HCT116 (cell line): ENCODE data around the gene SRCAP. TPM values are rescaled to one million over a fixed set of nuclear protein-coding genes. Genes with fewer than 3 reads are reported as not detected.

Experiments
- ATAC-seq: fragments of 200-7000 bp; cut with Tn5 transposase; 2 replicates; pipeline ENCODE4 v1.9.1; 2020; ENCODE audit warnings: mild to moderate bottlenecking, moderate library complexity
- BruUV-seq: library from RNA; stranded (reverse); fragments of 400-500 nt; replicated peaks from 2 replicates; lab custom pipeline; 2021; lab: Mats Ljungman, UMichigan
- CTCF ChIA-PET: fragments of 300-600 bp; sonication (Branson Sonifier 250); formaldehyde crosslinking; loops from one replicate; lab custom pipeline; 2021; ENCODE audit warnings: antibody characterized with exemption; lab: Charles Lee
- POLR2A ChIA-PET: fragments of 300-600, 350-600 bp; sonication (Branson Sonifier 250); formaldehyde crosslinking; loops from one replicate; lab custom pipeline; 2021; ENCODE audit warnings: antibody characterized with exemption; lab: Charles Lee
- RAD21 ChIA-PET, 2 experiments: fragments of 300-600 bp; sonication (Branson Sonifier 250); formaldehyde crosslinking; loops; one replicate each; lab custom pipeline; 2023; ENCODE audit warnings: low total read pairs in 2 of 2; ENCODE audit not compliant: uncharacterized antibody in 2 of 2, unreplicated experiment in 2 of 2, low non-redundant PET in 1 of 2; lab: Charles Lee
- DNase-seq: peaks from one replicate; pipeline ENCODE4 v3.0.0-alpha.2; 2010; ENCODE audit warnings: low read depth, low spot score
- H2AFZ ChIP-seq: fragments of 200-600 bp; shearing (Covaris generic), sonication (generic); 2 replicates; pipeline ENCODE4 v1.6.1; 2017; ENCODE audit warnings: low read depth, mixed run types, mixed read lengths, antibody characterized with exemption, low read length; ENCODE audit not compliant: poor library complexity, severe bottlenecking
- H3K27ac ChIP-seq: 2 replicates; pipeline ENCODE4 v1.5.1; 2012; ENCODE audit warnings: low read depth, low read length
- H3K27me3 ChIP-seq: fragments of 200-600 bp; sonication (generic); 2 replicates; pipeline ENCODE4 v1.6.1; 2016; ENCODE audit warnings: mixed run types, low read length, mixed read lengths; ENCODE audit not compliant: insufficient read depth
- H3K36me3 ChIP-seq, 2 experiments: fragments of 200-500 bp in 1 of 2; fragments of 200-600 bp in 1 of 2; sonication (Bioruptor generic) in 1 of 2; sonication (generic) in 1 of 2; 2 replicates each; pipeline versions ENCODE4 v1.5.1 to v1.6.1; 2014 to 2016; ENCODE audit warnings: low read length in 2 of 2, inconsistent platforms in 1 of 2, mixed read lengths in 1 of 2, mixed run types in 1 of 2; ENCODE audit not compliant: insufficient read depth in 2 of 2, control insufficient read depth in 1 of 2
- H3K4me1 ChIP-seq, 2 experiments: fragments of 200-600 bp in 1 of 2; sonication (generic) in 1 of 2; 2 replicates each; pipeline versions ENCODE4 v1.5.1 to v1.6.1; 2012 to 2017; ENCODE audit warnings: low read length in 2 of 2, inconsistent platforms in 1 of 2, mild to moderate bottlenecking in 1 of 2, mixed read lengths in 1 of 2, mixed run types in 1 of 2, moderate library complexity in 1 of 2; ENCODE audit not compliant: insufficient read depth in 2 of 2, control insufficient read depth in 1 of 2
- H3K4me2 ChIP-seq: fragments of 200-600 bp; sonication (generic); 2 replicates; pipeline ENCODE4 v1.6.1; 2017; ENCODE audit warnings: mixed run types, low read length, mixed read lengths
- H3K4me3 ChIP-seq, 2 experiments: fragments of 200-600 bp in 1 of 2; sonication (generic) in 1 of 2; replicated peaks in 1 of 2; 2 replicates each; pipeline ENCODE4 v1.5.1; 2011 to 2016; ENCODE audit warnings: low read length in 2 of 2, control low read depth in 1 of 2, low read depth in 1 of 2, mild to moderate bottlenecking in 1 of 2, mixed read lengths in 1 of 2, mixed run types in 1 of 2
- H3K79me2 ChIP-seq: fragments of 200-600 bp; sonication (generic); 2 replicates; pipeline ENCODE4 v1.6.1; 2017; ENCODE audit warnings: mild to moderate bottlenecking, mixed run types, low read length, moderate library complexity, mixed read lengths; ENCODE audit not compliant: insufficient read depth
- H3K9ac ChIP-seq: fragments of 200-600 bp; sonication (generic); 2 replicates; pipeline ENCODE4 v1.6.1; 2016; ENCODE audit warnings: low read length, mixed read lengths
- H3K9me2 ChIP-seq: fragments of 200-600 bp; sonication (generic), shearing (Covaris generic); 2 replicates; pipeline ENCODE4 v1.6.1; 2017; ENCODE audit warnings: mixed run types, mild to moderate bottlenecking, moderate library complexity; ENCODE audit not compliant: insufficient read depth
- H3K9me3 ChIP-seq, 2 experiments: fragments of 200-500 bp in 1 of 2; fragments of 200-600 bp in 1 of 2; sonication (Bioruptor generic) in 1 of 2; sonication (generic) in 1 of 2; 2 replicates each; pipeline ENCODE4 v1.6.1; 2014 to 2017; ENCODE audit warnings: low read length in 2 of 2, mixed read lengths in 2 of 2, inconsistent platforms in 1 of 2, low read depth in 1 of 2, mild to moderate bottlenecking in 1 of 2, mixed run types in 1 of 2, moderate library complexity in 1 of 2; ENCODE audit not compliant: control insufficient read depth in 1 of 2, insufficient read depth in 1 of 2
- H4K20me1 ChIP-seq: fragments of 200-600 bp; sonication (generic), shearing (Covaris generic); 2 replicates; pipeline ENCODE4 v1.6.1; 2017; ENCODE audit warnings: mixed run types, mild to moderate bottlenecking, moderate library complexity; ENCODE audit not compliant: insufficient read depth
- ATF3 ChIP-seq: IDR thresholded peaks from 2 replicates; pipeline ENCODE4 v1.6.1; 2012
- CBX3 ChIP-seq: IDR thresholded peaks from 2 replicates; pipeline ENCODE4 v1.6.1; 2012; ENCODE audit warnings: low read depth
- CEBPB ChIP-seq: IDR thresholded peaks from 2 replicates; pipeline ENCODE4 v1.6.1; 2012; ENCODE audit warnings: low read depth
- CTCF ChIP-seq, 3 experiments: fragments of 200-600 bp in 1 of 3; sonication (generic) in 1 of 3; IDR thresholded peaks in 2 of 3; conservative IDR thresholded peaks in 1 of 3; 2 replicates each; pipeline ENCODE4 v1.5.1; 2012 to 2017; ENCODE audit warnings: low read depth in 2 of 3, low read length in 2 of 3, antibody characterized with exemption in 1 of 3, borderline replicate concordance in 1 of 3, control low read depth in 1 of 3, mild to moderate bottlenecking in 1 of 3, mixed read lengths in 1 of 3, mixed run types in 1 of 3, moderate library complexity in 1 of 3; ENCODE audit not compliant: insufficient read depth in 1 of 3
- EZH2phosphoT487 ChIP-seq: fragments of 200-600 bp; IDR thresholded peaks from 2 replicates; pipeline ENCODE4 v1.6.1; 2018; ENCODE audit warnings: antibody characterized with exemption, borderline replicate concordance
- JUND ChIP-seq: IDR thresholded peaks from 2 replicates; pipeline ENCODE4 v1.6.1; 2012
- POLR2AphosphoS5 ChIP-seq: IDR thresholded peaks from 2 replicates; pipeline ENCODE4 v1.6.1; 2011; ENCODE audit warnings: mild to moderate bottlenecking, low read depth, low read length, moderate library complexity
- RAD21 ChIP-seq: IDR thresholded peaks from 2 replicates; pipeline ENCODE4 v1.6.1; 2012; ENCODE audit warnings: low read depth, mild to moderate bottlenecking
- SIN3A ChIP-seq: IDR thresholded peaks from 2 replicates; pipeline ENCODE4 v1.6.1; 2012; ENCODE audit warnings: low read depth
- SP1 ChIP-seq: IDR thresholded peaks from 2 replicates; pipeline ENCODE4 v1.6.1; 2012; ENCODE audit warnings: low read depth
- SRF ChIP-seq: IDR thresholded peaks from 2 replicates; pipeline ENCODE4 v1.6.1; 2012; ENCODE audit warnings: low read depth
- TCF7L2 ChIP-seq: IDR thresholded peaks from 2 replicates; pipeline ENCODE4 v1.7.0; 2011; ENCODE audit warnings: borderline replicate concordance, inconsistent platforms; ENCODE audit not compliant: insufficient read depth, insufficient read length; ENCODE audit errors: extremely low read depth
- YY1 ChIP-seq: IDR thresholded peaks from 2 replicates; pipeline ENCODE4 v1.6.1; 2011; ENCODE audit warnings: low read length, low read depth, moderate library complexity, mild to moderate bottlenecking; ENCODE audit not compliant: insufficient replicate concordance; ENCODE audit errors: extremely low read depth
- ZNF274 ChIP-seq: fragments of 200-500 bp; sonication (Bioruptor generic); IDR thresholded peaks from 2 replicates; pipeline ENCODE4 v1.6.1; 2014; ENCODE audit warnings: mild to moderate bottlenecking, low read depth, low read length, inconsistent platforms
- intact Hi-C: fragments of 100-400 bp; cut with micrococcal nuclease; formaldehyde crosslinking; loops from 2 replicates; pipeline ENCODE4 v1.10.0; 2022
- total RNA-seq: library from RNA; stranded (reverse); gene quantifications from one replicate; pipeline ENCODE4 v1.2.1, GENCODE V29; 2021; ENCODE audit not compliant: unreplicated experiment
- TF ChIP-seq, protein P1 (sequence below): IDR thresholded peaks from 2 replicates; pipeline ENCODE4 v1.6.1; 2012; ENCODE audit warnings: low read depth
- TF ChIP-seq, protein P2 (sequence below): IDR thresholded peaks from 2 replicates; pipeline ENCODE4 v1.6.1; 2011; ENCODE audit warnings: mild to moderate bottlenecking, low read length, moderate library complexity; ENCODE audit not compliant: insufficient replicate concordance; ENCODE audit errors: extremely low read depth

Gene SRCAP
- total RNA-seq, 1 experiment from 2014 or later, result 59.6 TPM

- TF ChIP-seq CTCF (IDR thresholded peaks at IDR 0.05 in 2 of 3, conservative IDR thresholded peaks at IDR 0.05 in 1 of 3; ENCODE audit: borderline replicate concordance in 1 of 3, insufficient read depth in 1 of 3, low read depth in 2 of 3, low read length in 2 of 3), result no peak
- no peak for TF ChIP-seq YY1
- TF ChIP-seq EZH2phosphoT487, result no peak
Observed at GRCh38 chr16:30753596-30753995, 54.6 kb downstream of the SRCAP start (continued).

GRCh38 chr16:30755955-30756780 is 57.2 kb downstream of the SRCAP start:
- ATAC-seq (no peak), DNase-seq (no peak)
- POLR2A ChIA-PET, result no interaction called here
- H2AFZ ChIP-seq, result no peak overlapping the region
- no TSS peak for BruUV-seq
- H3K9me3 ChIP-seq, result no peaks in the 10 kb centered on the region
- RAD21 ChIA-PET, result no interaction called here
- peaks cover 8 to 15% of the 10 kb centered on the region in 2 experiments; a peak in 3 of 4 replicates for H3K36me3 ChIP-seq
- H3K4me2 ChIP-seq, result no peak overlapping the region
- H3K9ac ChIP-seq, result no peak overlapping the region
- intact Hi-C loops, result no loop called here
- H3K79me2 ChIP-seq, result no peaks in the 10 kb centered on the region
- peaks cover 7 to 9% of the 10 kb centered on the region in 2 experiments; a peak in 3 of 4 replicates for H3K4me1 ChIP-seq
- CTCF ChIA-PET, result no interaction called here
- H3K4me3 ChIP-seq, result no peak overlapping the region
- no peaks in the 10 kb centered on the region for H3K9me2 ChIP-seq
- no peaks in the 10 kb centered on the region for H3K27me3 ChIP-seq
- no peaks in the 10 kb centered on the region for H4K20me1 ChIP-seq
- no peak overlapping the region for H3K27ac ChIP-seq
- no peak for TF ChIP-seq POLR2AphosphoS5
- TF ChIP-seq ZNF274, result no peak
- TF ChIP-seq CEBPB, result no peak
- TF ChIP-seq CBX3, result no peak
- no peak for TF ChIP-seq EZH2phosphoT487
- TF ChIP-seq JUND, result no peak
- no peak for TF ChIP-seq SRF
- TF ChIP-seq, protein P1, sequence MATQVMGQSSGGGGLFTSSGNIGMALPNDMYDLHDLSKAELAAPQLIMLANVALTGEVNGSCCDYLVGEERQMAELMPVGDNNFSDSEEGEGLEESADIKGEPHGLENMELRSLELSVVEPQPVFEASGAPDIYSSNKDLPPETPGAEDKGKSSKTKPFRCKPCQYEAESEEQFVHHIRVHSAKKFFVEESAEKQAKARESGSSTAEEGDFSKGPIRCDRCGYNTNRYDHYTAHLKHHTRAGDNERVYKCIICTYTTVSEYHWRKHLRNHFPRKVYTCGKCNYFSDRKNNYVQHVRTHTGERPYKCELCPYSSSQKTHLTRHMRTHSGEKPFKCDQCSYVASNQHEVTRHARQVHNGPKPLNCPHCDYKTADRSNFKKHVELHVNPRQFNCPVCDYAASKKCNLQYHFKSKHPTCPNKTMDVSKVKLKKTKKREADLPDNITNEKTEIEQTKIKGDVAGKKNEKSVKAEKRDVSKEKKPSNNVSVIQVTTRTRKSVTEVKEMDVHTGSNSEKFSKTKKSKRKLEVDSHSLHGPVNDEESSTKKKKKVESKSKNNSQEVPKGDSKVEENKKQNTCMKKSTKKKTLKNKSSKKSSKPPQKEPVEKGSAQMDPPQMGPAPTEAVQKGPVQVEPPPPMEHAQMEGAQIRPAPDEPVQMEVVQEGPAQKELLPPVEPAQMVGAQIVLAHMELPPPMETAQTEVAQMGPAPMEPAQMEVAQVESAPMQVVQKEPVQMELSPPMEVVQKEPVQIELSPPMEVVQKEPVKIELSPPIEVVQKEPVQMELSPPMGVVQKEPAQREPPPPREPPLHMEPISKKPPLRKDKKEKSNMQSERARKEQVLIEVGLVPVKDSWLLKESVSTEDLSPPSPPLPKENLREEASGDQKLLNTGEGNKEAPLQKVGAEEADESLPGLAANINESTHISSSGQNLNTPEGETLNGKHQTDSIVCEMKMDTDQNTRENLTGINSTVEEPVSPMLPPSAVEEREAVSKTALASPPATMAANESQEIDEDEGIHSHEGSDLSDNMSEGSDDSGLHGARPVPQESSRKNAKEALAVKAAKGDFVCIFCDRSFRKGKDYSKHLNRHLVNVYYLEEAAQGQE, result no peak
- TF ChIP-seq, protein P2, sequence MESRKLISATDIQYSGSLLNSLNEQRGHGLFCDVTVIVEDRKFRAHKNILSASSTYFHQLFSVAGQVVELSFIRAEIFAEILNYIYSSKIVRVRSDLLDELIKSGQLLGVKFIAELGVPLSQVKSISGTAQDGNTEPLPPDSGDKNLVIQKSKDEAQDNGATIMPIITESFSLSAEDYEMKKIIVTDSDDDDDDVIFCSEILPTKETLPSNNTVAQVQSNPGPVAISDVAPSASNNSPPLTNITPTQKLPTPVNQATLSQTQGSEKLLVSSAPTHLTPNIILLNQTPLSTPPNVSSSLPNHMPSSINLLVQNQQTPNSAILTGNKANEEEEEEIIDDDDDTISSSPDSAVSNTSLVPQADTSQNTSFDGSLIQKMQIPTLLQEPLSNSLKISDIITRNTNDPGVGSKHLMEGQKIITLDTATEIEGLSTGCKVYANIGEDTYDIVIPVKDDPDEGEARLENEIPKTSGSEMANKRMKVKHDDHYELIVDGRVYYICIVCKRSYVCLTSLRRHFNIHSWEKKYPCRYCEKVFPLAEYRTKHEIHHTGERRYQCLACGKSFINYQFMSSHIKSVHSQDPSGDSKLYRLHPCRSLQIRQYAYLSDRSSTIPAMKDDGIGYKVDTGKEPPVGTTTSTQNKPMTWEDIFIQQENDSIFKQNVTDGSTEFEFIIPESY, result no peak
- TF ChIP-seq ATF3, result no peak
- no peak for TF ChIP-seq YY1
- TF ChIP-seq TCF7L2, result no peak
- no peak for TF ChIP-seq RAD21
- TF ChIP-seq SP1, result no peak
- no peak for TF ChIP-seq SIN3A
